HEK293 (cell line): Measurements from ENCODE around the gene EMC9.
A peak's percentile ranks its signal among the peaks of the same experiment; 100 is the strongest.

ENCODE experiments used
- CTCF ChIP-seq: fragments of 450-650 bp; formaldehyde crosslinking; IDR thresholded peaks from 2 replicates; pipeline ENCODE4 v1.5.1; 2016; ENCODE audit warnings: missing biosample characterization, missing genetic modification characterization
- FEZF1 ChIP-seq: fragments of 450-650 bp; formaldehyde crosslinking; IDR thresholded peaks from 2 replicates; pipeline ENCODE4 v1.5.1; 2016; ENCODE audit warnings: missing biosample characterization, missing genetic modification characterization
- TCF7L2 ChIP-seq: IDR thresholded peaks from 2 replicates; pipeline ENCODE4 v1.6.1; 2011; ENCODE audit warnings: low read depth, mild to moderate bottlenecking, inconsistent platforms, low read length, moderate library complexity, borderline replicate concordance
- YY1 ChIP-seq: fragments of 450-650 bp; formaldehyde crosslinking; IDR thresholded peaks from 2 replicates; pipeline ENCODE4 v1.5.1; 2018; ENCODE audit warnings: missing biosample characterization, missing genetic modification characterization
- ZBTB10 ChIP-seq: fragments of 450-650 bp; formaldehyde crosslinking; IDR thresholded peaks from 2 replicates; pipeline ENCODE4 v1.5.1; 2016; ENCODE audit warnings: missing biosample characterization, missing genetic modification characterization
- ZNF133 ChIP-seq: fragments of 450-650 bp; formaldehyde crosslinking; IDR thresholded peaks from 2 replicates; pipeline ENCODE4 v1.5.1; 2016; ENCODE audit warnings: missing biosample characterization, missing genetic modification characterization
- ZNF394 ChIP-seq: fragments of 450-650 bp; formaldehyde crosslinking; IDR thresholded peaks from 2 replicates; pipeline ENCODE4 v1.5.1; 2016; ENCODE audit warnings: missing biosample characterization, missing genetic modification characterization, mild to moderate bottlenecking, moderate library complexity, borderline replicate concordance

GRCh38 chr14:24113801-24114531 lies 27.4 kb downstream of the EMC9 start:
- TF ChIP-seq ZNF133 (tag by site-specific recombination) (no peak), ZBTB10 (tag by site-specific recombination) (no peak), CTCF (tag by site-specific recombination) (no peak; the same call in 1 of the 2 replicates), FEZF1 (tag by site-specific recombination) (no peak), TCF7L2 (no peak), ZNF394 (tag by site-specific recombination) (peak; percentile 14; the same call in 1 of the 2 replicates), YY1 (no peak)
